ENCODE data around the gene KCNQ4.

DNA sequence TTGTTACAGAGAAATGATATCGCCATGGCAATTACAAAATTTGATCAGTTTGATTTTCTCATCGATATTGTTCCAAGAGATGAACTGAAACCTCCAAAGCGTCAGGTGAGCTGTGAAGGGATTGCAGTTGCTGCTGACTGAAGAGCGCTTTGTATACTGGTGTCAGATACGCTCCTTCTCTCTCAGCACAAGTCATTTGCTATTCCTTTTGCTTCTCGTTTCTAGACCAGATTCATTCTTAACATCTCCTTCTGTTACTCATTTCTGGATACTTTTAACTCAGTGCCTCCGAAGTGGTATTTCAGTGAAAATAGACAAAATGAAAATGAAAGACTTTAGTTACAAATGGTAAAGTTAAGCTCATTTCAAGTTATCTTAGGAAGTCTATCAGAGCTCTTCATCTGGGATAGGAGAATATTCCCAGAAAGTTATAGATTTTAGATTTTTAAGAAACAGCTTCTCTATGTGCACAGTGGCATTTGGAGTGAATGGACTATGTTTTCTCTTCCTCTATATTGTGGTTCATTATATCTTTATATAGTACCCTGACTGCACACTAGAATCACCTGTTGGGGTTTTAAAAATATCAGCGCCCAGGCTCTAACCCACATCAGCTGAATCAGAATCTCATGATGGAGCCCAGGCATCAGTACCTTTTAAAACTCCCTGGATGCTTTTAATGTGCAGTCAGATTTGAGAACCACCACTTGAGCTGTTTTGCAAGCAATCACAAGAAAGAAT, 30.3 kb upstream of the KCNQ4 start:
- TF ChIP-seq, protein P1, sequence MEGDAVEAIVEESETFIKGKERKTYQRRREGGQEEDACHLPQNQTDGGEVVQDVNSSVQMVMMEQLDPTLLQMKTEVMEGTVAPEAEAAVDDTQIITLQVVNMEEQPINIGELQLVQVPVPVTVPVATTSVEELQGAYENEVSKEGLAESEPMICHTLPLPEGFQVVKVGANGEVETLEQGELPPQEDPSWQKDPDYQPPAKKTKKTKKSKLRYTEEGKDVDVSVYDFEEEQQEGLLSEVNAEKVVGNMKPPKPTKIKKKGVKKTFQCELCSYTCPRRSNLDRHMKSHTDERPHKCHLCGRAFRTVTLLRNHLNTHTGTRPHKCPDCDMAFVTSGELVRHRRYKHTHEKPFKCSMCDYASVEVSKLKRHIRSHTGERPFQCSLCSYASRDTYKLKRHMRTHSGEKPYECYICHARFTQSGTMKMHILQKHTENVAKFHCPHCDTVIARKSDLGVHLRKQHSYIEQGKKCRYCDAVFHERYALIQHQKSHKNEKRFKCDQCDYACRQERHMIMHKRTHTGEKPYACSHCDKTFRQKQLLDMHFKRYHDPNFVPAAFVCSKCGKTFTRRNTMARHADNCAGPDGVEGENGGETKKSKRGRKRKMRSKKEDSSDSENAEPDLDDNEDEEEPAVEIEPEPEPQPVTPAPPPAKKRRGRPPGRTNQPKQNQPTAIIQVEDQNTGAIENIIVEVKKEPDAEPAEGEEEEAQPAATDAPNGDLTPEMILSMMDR (IDR thresholded peaks at IDR 0.05; ENCODE audit: low read length): no peak
- no peak for TF ChIP-seq EZH2 (IDR thresholded peaks at IDR 0.05; ENCODE audit: borderline replicate concordance, low read length)
